Kidney tubule cell (primary cell): ENCODE results near the gene FAM53A.
"Not testable (repeated sequence)": the region's sequence is repeated elsewhere in the genome, so short reads cannot be mapped to it uniquely, and the experiment has no call there.

Experiments used
- DNase-seq: peaks from one replicate; pipeline ENCODE4 v3.0.0-alpha.2; 2018; ENCODE audit warnings: low spot score

FAM53A gene

DNA sequence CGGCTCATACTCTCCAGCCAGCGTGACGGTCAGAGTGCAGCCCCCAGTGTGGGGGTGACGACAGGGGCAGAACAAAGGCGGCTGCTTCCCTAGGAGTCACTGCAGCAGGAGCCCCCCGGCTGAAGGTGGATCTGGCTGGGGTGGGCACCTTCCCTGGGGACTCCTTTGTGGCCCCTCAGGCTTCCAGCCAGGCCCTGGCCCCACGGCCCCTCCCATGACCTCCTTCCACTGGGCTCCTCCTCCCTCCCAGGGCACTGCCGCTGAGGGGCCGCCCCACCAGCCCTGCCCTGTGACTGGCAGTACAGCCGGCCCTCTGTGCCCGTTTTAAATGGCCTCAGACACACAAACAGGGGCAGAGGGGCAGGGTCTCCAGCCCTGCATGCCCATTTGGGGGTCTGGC lies 61.9 kb downstream of the FAM53A start:
- DNase-seq = no peak

DNA sequence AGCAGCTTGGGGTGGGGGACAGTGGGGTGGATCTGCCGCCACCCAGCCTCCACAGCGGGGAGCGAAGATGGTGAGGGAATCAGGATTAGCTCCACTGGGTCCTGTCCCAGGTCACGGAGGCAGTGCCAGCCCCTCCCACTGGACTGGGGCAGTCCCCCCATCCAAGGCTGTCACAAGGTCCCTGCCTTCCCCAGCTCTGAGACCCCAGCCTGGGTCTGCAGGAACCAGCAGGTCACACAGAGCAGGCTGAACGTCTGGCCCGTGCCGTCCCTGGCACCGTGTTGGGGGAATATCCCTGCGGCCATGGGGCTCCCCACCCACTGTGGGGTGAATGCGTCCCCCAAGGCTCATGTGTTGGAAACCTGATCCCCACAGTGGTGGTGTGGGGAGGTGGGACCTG lies 62.6 kb downstream of the FAM53A start:
- DNase-seq = no peak

DNA sequence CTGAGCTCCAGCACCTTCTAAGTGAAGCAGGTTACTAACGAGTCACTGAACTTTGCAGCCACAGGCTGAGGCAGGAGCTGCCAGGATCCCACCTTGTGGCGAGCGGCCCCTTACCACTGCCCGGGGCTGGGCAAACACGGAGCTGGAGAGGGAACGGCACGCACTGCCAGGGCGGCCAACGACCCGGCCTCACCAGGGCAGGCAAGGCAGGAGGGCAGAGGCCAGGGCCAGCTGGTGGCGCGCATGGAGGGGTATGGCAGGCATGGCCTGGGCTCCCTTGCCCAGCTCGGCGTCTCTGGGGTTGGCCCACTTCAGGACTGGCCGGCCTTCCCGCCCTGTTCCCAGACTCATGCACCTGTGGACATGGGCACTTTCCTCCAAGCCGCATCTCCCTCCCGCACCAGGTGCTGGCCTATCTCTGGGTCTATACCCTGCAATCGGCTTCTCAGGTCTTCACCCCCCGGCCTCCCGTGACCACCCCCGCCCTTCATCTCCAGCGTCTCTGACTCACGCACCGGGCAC lies 64.9 kb downstream of the FAM53A start:
- no peak for DNase-seq

DNA sequence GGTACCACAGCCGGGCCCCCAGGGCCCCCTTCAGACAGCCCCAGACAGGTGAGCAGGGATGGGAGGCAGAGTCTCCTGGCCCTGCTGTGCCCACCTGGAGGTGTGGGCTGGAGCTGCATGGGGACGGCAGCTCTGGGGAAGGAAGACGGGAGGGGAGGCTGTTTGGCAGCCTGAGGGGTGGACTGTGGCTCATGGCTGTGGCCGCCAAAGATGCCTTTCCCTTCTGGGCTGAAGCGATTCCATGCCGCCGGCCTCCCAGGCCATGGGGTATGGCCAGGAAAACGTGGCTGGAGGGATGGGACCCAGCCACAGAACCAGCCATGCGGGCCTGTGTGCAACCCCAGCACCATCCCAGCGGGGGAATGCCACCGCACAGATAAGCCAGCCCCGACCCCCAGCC lies 65.7 kb downstream of the FAM53A start:
- DNase-seq = no peak

DNA sequence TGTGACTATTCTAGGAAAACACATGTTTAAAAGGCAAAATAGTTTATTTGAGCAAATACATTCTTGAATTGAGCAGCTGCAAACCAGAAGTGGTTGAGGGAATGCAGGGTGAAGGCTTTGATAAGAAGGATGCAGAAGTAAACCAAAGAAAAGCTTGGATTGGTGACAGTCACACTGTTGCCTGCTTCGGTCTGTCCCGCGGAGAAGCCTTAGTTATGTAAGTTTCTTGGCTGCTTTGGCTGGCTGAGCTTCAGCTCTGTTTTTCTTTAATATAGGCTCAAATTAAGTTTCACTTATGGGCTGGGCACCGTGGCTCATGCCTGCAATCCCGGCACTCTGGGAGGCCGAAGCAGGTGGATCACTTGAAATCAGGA lies 67.6 kb downstream of the FAM53A start:
- DNase-seq = no peak

DNA sequence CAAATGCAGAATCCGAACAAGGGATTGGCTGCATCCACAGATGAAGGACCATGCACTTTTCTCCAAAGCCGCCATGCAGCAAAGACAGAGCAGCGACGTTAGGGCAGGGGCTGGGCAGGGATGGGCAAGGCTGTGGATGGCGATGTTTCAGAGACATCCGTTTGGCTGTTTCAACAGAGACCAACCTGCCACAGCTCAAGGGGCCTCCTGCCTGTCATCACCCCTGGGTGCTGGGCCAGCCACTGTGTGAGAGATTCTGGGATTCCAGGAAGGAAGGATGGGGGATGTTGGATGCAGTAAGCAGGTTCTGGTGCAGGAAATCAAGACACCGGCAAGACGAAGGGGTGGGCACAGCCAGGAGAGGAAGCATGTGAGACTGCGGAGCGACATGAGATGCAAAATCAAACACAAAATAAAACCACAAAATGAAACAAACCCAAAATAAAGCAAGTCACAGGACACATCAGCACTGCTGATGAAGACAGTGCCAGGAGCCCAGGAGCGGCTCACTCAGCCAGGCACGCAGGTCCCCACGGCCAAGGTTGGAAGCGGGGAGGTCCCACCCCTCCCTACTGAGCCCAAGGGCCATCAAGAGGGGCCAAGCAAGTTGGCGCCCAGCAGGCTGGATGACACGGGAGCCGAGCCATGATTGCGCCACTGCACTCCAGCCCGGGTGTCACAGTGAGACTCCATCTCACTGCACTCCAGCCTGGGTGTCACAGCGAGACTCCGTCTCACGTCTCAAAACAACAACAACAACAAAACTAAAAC lies 68.1 kb downstream of the FAM53A start:
- no peak for DNase-seq

DNA sequence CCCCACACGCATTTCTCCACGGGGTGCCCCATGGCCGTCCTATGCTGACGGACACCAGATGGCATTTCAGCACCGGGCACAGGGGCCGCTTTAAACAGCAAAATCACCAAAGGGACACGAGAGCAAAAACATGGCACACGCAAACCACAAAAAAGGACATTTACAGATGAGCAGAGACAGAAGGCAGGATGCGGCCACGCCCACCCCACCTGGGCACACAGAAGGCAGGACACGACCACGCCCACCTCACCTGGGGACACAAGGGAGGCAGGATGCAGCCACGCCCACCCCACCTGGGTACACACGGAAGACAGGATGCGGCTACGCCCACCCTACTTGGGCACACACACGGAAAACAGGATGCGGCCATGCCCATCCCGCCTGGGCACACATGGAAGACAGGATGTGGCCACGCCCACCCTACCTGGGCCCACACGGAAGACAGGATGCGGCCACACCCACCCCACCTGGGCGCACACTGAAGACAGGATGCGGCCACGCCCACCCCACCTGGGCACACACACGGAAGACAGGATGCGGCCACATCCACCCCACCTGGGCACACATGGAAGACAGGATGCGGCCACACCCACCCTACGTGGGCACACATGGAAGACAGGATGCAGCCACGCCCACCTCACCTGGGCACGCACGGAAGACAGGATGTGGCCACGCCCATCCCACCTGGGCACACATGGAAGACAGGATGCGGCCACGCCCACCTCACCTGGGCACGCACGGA lies 69.1 kb downstream of the FAM53A start:
- no peak for DNase-seq

DNA sequence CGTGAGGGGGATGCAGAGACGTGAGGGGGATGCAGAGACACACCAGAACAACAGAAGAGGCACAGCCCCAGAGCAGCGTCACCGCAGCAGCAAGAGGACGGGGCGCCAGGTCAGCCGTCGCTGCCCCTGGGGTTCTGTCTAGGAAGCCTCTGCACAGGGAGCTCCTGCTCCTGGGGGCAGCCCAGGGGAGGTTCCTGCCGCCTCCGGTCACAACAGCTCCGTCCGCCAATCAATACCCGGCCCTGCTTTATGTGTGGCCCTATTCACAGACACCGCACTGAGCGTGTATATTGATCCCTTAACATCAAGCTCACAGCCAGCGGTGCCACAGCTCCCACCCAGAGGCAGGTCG lies 69.6 kb downstream of the FAM53A start:
- no peak for DNase-seq

DNA sequence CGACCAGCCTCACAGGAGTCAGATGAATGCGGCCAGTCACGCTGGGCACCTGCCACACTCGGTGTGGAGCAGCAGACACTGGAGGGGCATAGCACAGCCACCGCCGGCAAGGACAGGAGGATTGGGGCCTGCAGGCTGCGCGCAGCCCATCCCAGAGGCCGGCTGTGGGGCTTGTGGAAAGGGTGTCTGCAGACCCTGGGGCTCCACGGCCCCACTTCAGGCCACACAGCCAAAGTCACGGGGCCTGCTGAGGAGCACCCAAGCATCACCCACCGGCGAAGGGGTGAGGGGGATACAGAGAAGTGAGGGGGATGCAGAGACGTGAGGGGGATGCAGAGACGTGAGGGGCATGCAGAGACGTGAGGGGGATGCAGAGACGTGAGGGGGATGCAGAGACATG lies 70.1 kb downstream of the FAM53A start:
- no peak for DNase-seq

DNA sequence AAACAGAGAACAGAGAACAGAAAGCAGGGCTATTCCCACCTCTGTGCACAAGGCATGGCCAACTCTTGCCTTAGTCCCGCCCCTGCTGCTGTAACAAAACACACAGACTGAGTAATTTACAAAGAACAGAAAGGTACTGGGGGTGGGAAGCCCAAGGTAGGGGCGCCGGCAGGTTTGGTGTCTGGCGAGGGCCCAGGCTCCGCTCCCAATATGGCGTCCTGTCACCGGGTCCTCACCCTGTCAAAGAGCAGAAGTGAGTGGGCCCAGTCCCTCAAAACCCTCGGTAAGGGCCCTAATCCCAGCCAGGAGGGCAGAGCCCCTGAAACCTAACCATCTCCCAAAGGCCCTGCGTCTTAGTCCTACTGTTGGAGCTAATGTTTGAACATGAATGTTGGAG lies 71.0 kb downstream of the FAM53A start:
- DNase-seq = no peak

DNA sequence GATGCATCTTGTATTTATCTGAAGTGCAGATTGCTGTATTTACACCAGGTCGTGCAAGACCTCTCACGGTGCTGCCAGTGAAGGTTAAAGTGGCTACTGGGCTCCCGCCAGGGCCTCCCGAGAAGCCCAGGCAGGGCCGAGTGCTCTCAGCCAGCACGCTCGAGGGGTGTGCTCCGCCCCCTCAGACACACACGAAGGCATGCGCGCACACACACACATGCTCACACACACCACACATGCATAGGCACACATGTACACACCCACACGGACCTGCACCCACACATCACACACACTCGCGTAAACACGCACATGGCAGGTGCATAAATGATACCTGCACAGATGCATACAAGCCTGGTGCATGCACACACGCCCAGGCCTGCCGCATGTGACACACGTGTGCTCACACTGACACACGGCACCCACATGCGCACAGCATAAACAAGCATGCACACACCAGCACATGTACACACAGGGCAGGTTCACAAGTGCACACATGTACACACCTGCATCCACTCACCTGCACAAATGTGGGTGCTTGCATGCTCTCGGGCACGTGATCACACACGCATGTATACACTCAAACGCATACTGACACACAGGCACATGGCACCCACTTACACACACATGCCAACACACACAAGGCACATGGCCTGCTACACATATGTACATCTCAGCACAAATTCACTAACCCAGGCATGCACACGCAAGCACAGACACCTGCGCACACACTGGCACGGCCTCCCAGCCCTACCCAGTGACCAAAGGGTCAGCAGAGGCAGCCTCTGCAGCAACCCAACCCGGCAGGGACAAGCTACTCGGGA lies 71.6 kb downstream of the FAM53A start:
- no peak for DNase-seq

DNA sequence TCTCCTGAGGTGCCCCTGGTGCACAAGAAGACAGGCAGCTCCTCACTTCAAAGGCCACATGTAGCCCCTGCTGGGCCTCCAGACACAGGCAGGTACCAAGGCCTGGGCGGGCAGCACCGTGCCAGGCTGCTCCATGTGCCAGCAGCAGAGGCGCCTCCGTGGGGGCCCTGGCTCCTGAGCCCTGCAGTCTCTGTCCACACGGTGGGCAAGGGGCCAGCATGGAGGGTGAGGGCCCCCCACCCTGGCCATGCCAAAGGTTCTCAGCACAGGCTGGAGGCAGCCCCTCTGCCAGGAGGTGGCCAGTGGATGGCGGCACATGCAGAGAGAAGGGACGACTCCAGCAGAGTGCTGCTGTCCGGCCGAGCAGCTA lies 72.6 kb downstream of the FAM53A start:
- no peak for DNase-seq

DNA sequence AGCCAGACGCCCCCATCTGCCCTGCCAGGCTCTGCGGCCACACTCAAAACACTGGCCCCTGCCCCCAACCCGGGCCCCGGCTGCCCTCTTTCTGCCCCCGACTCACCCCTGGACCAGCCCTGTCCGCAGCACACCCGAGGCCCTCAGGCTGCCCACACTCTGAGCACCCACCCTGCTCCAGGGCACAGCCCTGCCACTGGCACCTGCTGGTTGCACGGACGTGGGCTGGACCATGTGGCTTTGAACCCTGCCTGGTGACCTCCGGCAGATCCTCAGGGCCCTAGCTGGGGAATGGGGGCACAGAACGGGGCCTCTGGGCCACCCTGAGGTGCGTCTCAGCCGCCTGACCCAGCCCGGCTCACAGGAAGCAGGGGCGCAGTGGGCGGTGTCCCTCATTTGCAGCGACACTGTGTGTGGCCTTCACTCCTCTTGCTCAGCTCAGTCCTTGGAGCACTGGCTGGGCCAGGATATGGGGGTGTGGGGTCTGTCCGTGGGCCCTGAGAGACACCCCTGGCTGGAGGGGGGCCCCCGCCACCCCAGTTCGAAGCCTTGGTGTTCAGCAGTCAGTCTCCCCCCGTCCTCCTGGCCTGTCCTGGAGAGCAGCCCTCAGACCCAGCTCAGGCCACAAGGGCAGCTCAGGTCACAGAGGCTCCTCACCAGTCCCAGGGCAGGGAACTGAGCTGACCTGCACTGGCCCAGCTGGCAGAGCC lies 73.2 kb downstream of the FAM53A start:
- DNase-seq = no peak

DNA sequence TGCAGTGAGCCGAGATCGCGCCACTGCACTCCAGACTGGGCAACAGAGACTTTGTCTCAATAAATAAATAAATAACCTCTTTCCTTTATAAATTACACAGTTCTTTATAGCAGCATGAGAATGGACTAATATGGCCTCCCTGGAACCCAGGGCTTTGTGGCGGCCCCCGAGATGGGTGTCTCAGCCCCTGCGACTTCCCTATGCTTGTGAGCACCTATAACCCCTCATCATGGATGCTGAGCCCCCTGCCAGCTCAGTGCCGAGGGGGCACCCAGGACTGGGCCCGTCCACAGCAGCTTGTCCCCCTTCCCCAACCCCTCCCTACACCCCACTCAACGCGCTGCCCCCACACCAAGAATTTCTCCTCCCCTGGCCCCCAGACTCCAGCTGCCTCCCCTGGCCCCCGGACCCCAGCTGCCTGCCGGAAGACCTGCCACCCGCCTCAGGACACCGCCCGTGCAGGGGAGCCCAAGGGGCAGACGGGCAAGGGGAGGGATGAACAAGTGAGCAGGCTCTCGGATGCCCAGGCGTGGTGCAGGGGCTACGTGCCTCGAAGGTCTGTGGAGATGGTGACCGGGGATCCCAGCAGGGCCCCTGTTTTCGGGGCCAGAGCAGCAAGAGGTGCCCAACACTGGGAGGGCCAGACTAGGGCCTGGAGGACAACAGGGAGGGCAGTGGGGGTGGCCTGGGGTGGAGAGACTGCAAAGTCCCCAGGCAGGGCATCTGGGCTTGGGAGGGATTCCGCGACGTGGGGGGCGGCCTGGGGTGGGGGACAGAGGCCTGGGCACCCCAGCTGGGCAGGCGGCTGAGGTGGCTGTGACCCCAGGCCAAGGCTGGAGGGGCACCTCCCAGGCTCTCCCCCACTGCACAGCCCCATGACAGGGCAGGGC lies 74.0 kb downstream of the FAM53A start:
- no peak for DNase-seq

DNA sequence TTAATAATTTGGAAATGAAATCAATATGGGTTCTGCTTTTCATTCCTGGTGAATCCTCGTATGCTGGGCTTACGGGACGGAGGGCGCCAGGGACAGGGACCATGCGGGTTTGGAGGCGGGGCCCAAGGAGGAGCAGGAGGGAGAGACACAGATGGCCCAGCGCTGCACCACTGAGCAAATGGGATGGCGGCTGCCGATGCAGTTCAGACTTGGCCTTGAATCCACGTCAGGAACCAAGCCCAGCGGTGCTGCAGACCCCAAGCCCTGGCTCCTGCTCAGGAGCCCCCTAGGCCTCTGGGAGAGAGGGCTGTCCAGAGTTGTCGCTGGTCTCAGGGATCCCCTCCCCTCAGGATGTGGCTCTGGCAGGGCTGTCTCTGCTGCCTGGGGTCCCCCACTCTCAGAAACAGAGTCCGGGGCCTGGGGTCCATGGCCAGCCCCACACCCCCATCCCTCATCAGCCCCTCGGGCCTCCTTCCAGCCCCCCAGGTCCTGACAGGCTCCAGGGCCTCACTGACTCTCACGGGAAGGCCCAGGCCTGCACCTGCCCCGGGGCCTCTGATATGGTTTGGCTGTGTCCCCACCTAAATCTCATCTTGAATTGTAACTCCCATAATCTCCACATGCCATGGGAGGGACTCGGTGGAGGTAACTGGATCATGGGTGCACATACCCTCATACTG lies 75.2 kb downstream of the FAM53A start:
- no peak for DNase-seq

DNA sequence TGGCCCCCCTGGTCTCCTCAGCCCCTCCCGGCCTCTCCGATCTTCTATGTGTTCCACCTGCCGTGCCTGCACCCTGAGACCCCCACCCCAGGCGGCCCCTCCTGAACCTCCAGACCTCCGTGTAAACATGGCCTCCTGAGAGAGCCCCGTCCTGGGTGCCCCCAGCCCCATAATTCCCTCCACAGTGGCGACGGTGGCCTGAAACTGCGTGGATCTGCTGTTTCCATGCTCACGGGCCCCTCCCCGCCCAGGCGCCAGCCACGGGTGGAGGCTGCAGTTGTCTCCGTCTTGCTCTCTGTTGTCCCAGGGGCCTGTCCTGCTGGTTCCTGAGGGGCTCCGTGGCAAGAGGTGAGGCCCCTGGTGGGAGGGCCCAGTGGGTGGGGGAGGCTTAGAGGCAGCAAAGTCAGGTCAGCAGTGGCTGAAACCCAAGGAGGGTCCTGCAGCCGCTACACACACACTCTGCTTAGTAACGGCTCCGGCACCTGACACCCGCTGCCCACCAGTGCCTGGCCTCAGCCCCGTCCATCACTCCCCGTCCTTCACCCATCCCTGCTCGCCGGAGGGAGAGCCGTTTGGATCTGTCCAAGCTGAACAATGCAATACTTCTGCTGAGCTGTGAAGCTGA lies 75.8 kb downstream of the FAM53A start:
- DNase-seq = no peak

DNA sequence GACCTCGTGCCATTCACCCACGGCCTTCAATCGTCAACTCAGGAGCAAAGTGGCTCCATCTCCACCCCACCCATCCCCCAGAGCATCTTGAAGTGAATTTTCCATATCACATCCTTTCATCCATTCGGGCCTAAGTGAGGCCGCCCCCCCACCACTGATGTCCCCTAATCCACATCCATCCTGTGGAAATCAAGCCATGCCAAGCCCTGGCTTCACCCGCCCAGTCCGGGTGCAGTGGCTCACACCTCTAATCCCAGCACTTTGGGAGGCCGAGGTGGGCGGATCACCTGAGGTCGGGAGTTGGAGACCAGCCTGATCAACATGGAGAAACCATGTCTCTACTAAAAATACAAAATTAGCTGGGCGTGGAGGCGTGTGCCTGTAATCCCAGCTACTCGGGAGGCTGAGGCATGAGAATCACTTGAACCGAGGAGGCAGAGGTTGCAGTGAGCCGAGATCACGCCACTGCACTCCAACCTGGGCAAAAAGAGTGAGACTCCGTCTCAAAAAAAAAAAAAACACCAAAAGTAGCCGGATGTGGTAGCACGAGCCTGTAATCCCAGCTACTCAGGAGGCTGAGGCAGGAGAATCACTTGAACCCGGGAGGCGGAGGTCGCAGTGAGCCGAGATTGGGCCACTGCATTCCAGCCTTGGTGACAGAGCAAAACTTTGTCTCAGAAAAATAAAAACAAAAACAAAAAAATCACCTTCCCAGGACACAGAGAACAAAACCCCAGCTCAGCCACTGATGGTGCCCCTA lies 76.5 kb downstream of the FAM53A start:
- DNase-seq = not testable (repeated sequence)

DNA sequence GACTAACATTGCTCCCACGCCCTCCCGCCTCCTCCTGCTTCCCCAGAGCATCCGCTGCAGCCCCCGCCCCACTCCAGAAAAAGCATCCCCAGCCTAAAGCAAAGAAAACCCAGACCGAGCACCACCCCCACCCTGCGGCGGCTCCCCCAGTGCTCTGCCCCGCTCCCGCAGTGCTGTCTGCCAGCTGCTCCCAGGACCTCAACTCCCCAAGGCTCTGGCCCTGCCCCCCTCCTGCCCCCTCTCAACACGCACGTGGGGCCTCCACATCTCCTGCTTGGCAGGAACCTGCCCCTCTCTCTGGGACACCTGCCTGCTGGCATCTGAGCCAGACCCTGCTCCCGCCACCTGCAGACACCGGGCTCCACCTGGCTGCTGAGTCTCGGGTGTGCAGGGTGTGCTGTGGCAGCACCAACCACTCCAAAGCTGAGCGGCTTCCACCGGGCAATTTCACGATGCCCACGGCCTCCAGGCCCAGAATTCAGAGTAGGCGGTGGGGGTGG lies 79.4 kb downstream of the FAM53A start:
- DNase-seq = peak; percentile 9

DNA sequence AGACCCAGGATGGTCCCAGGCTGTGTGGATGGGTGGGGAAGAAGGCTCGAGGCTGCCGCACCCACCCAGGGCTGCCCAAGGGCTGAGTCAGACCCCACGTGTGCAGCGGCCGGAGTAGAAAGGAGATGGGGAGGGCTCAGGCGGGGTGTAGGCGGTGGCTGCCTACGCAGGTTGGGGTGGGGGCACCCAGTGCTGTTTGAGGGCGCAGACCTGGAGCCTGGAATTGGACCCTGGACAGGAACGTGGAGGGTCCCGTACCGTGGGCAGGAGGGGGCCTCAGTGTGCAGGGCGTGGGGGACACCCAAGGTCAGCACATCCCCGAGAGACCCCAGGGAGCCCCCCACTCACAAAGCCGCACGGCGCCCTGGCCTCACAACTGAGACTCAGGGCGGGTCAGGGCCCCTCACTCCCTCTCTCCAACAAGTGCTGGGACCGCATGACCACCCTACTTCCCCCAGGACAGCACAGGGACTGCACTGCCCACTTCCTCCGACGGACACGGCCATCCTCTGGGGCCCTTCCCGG lies 79.9 kb downstream of the FAM53A start:
- no peak for DNase-seq
